A204.1 (cell line): Measurements from ENCODE around the gene TPPP3.

Experiments used
- FAIRE-seq: peaks from 2 replicates; lab custom pipeline; 2012; peaks lifted over from hg19 to GRCh38; lab: Jason Lieb, UNC

TPPP3 gene

DNA sequence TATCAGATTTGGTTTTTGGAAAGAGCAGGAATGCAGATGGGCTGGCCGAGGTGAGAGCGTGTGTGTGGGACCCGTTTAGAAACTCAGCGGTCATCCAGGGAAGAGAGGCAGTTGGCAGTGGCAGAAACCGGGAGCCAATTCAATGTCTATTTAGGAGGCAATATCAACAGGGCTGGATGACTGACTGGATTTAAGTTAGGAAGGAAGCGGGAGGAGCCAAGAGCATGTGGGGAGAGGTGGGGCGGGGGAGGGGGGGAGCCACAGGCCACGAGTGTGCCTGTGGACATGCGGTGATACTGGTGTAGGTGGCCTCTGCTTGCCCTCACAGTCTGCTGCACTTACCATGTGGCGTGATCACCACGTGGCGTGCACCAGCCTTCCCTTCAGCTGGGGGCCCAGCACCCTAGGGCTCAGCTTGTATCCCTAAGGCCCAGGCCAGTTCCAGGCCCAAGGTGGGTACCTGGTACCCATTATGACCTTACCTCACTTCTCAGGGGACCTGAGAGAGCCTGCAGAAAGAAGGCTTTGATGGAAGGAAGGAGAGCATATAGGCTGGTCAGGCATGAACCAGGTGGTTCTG lies 10.8 kb upstream of the TPPP3 start:
- no peak for FAIRE-seq

DNA sequence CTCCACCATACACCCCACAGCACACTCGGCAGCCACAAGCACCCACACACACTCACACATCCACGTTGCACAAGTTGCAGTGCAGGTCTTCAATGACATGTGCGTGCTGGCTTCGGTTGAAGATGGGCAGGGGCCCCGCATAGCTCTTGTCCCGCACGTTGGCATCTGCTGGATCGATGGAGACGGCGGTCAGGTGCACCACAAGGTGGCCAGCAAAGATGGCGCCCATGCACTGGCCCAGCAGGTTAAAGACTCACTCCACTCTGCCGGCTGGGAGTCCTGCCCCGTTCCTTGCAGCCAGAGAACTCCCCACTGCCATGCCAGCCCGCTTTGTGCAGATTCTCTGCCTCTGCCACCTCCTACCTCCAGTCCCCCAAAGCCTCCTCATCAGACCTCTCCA lies 7.6 kb upstream of the TPPP3 start:
- no peak for FAIRE-seq

DNA sequence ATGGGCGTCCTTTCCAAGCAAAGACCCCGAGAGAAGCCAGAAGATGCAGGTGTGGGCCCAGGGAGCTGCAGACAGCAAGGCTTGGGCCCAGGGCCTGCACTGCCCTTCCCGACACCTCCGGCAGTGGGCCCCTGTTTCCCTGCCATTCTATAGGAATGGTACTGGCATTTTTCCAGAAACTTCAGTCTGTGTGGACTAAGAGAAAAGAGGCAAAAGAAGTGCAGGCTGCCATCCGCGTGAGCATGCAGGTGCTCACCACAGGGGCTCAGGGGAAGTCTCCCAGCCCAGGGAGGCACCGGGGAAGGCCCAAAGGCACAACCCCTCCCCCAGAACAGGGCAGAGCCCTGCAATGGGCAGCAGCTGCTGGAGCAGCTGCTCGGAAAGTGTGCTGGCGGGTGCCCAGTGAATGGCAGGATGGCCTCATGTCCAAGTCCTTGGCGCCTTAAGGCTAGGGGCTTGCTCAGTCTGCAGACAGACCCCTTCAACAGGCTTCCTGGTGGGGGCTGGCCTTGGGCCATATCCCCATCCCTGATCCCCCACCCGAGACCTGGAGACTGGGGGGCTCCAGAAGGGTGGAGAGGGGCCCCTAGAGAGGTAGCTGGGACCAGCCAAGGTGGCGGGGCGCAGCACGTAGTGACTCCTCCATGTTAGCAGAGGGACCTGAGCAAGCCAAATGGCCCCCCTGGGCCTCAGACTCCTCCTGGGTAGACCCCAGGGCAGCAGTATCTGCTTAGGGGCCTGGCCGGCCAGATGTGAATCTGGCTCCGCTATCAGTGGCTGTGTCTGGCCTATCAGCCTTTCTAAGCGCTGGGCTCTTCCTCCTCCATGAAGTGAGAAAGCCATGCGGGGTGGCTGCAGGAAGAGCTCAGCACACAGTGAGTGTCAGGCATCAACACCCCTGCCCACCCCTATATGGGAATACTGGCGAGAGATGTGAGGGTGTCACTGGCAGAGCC lies 6.7 kb upstream of the TPPP3 start:
- no peak for FAIRE-seq

- FAIRE-seq = no peak
Measured at GRCh38 chr16:67399218-67399733, 6.0 kb upstream of the TPPP3 start.

DNA sequence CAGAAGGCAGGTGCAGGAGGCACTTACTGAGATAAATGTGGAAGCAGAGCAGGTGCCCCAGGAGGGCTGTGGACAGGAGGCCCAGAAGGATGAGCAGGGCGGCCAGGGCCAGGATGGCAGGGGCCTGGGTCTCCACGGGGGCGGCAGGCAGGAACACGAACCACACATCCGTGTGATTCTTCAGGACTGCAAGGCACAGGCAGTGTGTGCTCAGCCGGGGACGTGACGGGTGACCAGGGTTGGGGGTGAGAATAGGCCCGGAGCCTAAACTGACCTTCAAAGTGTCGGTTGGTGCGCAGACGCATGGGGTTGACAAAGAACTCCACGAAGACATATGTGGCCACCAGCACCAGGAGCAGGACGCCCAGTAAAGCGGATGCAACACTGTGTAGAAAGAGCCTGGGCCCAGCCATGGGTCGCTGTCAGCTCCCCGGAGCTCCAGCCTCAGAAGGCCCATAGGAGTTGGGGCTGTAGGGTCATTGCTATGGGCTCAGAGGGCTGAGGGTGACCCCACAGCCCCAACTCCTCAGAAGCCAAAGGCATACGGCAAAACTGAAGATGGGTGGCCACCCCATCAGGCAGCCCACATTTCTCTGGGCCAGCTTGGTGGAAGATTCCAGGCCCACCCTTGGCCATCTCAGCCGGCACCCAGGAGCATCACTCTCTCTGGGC lies 5.4 kb upstream of the TPPP3 start:
- FAIRE-seq = no peak

DNA sequence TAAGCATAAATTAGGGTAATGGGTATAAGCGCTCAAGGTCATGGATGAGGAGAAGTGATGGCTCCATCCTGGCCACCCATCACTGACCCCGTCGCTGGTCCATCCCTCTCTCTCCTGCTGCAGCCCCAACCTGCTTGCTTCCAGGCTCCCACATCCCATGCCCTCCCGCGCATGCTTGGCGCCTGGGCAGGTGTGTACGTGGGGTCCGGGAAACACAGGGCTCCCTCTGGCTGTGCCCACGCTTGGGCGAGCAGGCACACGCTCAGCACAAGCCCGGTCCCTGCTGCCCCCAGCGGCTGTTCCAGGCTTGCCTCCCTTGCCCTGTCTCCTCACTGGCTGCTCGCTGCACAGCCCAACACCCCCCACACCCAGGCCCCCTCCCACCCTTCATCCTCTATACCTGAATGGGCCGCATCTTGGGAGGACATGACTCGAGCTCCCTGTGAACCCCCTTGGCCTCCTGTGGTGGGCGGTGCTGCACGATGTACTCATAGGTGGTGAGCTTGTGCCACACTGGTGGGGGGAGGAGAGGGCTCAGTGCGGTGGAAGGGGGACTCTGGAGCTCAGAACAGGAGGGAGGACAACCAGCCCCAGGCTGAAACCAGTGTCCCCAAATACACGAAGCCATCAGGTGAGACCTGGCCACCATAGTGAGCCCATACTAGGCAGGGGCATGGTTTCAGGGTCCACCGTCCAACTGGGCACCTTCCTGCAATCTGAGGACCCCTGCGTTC lies 4.7 kb upstream of the TPPP3 start:
- no peak for FAIRE-seq

DNA sequence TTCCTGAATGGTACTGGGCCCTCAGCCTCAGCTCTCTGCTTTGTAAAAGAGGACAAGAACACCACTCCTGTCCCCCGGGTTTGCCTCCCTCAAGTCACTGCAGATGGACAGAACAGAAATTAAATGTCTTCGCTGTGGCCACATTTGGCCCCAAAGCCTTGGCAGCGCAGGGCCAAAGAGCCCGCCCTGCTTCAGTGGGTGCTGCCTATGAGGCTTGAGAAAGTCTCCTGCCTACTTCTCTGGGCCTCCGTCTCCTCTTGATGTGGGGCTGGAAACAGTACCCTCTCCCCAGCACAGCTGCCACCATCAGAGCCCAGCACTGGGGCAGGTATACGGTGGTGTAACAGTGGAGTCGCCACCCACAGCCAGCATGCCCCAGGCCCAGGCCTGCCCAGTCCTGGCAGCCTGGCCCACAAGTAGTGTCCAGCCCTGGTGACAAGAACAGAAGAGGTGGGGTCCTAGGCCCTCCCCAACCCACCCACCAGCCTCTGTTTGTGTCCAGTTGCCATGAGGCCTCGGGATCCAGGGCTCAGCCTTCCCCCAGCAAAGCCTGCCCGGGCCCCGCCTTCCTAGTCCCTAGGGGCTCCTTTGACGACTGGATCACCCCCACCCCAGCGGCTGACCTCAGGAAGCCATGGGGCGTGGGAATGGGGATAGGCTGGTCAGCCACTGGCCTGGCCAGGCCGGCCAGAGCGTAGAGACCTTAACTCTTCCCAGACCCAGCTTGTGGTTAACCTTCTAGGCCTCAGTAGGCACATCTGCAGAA lies 3.9 kb upstream of the TPPP3 start:
- FAIRE-seq = no peak

GRCh38 chr16:67396159-67397035 lies 3.1 kb upstream of the TPPP3 start:
- no peak for FAIRE-seq

- no peak for FAIRE-seq
Measured at GRCh38 chr16:67395458-67396158, 2.3 kb upstream of the TPPP3 start.

GRCh38 chr16:67395105-67395457 lies 1.8 kb upstream of the TPPP3 start:
- no peak for FAIRE-seq

- FAIRE-seq = no peak
Measured at GRCh38 chr16:67394155-67395104, 1.1 kb upstream of the TPPP3 start.

DNA sequence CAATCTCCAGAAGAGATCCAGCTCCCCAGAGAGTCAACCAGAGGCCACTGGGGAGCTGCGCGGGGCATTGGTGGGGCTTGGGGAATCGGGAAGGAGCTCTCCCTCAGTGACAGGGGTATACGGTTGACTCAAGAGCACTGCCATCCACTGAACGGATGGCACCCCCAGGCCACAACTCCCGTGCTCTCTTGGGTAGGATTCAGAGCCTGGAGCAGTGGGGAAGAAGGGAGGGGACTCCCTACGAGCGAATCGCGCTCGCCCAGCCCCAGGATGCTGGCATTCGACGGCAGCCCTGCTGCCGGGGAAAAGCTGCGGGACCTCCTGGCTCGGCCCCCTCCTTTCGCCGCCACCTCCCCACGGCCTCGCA lies 473 bp upstream of the TPPP3 start:
- FAIRE-seq = no peak

DNA sequence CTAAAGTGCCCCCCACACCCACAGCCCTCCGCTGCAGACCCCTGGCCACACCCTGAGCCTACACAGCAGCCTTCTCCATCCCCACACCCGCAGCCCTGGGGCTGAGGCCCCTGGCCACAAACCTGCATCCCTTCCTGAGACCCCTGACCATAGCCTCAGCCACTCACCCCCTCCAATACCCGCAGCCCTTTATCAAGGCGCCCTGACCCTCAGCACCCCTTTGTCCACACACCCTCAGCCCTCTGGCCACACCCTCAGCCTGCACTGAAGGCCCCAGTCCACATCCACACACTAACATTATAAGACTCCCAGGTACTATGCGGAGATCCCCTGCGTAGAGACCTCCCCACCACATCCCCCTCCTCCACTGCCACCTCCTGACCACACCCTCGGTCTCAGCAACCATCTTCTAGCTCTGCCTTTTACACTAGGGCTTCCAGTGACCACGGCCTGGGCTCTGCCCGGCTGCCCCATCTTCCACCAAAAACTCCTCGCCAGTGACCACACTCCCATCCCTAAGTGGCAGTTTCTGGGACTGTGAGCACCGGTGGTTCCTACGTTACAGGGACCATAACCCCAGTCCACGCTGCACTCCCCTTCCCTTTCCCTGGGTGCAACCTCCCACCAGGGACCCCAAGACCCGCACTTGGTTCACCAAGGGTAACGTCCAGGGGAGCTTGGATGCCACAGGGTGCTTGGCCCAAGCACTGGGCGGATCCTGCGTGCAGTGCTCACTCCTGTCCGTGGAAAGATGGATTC lies 818 bp downstream of the TPPP3 start:
- no peak for FAIRE-seq

DNA sequence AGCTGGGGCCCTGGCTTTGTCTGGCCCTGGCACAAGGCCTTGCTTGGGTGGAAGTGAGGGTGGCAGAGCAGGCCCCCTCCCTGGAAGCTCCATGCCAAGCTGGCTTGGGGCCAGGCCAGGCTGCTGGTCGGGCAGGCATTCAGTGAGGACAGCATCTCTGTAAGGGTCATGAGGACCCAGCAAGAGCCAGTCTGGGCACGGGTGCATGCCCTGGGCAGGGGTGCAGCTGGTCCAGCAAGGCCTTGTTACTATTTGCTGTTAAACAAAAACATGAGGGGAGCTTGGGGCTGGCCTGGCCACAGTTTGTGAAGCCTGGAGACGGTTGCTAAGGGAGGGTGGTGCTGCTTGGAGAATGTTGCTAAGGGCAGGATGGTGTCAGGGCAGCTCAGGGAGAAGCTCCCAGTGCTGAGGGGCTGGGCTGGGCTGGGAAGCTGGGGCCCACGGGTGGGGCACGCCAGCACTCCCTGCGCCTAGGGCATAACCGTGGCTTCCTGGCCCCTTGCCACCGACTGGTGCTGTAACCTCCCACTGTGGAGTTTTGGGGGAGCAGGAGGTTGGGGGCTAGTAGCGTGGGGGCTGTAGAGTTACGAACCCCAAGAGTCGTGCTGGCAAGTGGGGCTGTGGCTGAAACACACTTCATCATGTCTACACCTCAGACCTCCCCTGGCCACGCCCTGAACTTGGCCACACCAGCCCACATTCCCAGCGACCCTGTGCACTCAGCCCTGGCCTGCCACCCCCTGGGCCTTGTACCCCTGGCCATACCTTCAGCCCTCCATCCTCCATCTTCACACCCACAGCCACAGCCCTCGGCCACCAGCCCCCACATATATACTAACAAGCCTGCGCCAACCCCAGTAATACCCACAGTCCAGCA lies 1.6 kb downstream of the TPPP3 start:
- FAIRE-seq = no peak

DNA sequence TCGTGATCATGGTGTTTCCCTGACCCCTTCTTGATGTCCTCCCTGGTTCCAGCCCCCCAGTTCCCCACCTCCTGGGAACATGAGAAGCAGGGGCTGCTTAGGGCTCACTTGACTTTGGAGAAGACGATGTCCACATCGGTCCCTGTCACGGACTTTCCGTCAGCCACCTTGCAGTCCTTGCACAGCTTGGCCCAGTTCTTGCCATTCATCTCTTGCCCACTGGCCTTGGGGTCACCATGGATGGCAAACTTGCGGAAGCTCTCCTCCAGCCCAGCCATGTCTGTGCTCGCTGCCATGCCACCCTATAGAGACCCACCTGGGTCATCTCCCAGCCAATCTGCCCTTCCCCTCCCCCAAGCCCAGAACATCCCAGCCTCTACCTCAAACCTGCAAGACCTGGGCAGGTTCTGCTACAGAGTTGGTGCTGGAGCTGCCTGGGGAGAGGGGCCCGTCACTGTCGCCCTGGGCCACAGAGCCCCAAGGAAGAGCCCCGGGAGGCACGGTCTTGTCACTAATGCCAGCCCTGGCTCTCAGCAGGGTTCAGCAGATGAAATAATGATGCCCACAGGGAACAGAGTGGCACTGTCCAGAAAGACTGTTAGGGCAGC lies 2.4 kb downstream of the TPPP3 start:
- FAIRE-seq = no peak

DNA sequence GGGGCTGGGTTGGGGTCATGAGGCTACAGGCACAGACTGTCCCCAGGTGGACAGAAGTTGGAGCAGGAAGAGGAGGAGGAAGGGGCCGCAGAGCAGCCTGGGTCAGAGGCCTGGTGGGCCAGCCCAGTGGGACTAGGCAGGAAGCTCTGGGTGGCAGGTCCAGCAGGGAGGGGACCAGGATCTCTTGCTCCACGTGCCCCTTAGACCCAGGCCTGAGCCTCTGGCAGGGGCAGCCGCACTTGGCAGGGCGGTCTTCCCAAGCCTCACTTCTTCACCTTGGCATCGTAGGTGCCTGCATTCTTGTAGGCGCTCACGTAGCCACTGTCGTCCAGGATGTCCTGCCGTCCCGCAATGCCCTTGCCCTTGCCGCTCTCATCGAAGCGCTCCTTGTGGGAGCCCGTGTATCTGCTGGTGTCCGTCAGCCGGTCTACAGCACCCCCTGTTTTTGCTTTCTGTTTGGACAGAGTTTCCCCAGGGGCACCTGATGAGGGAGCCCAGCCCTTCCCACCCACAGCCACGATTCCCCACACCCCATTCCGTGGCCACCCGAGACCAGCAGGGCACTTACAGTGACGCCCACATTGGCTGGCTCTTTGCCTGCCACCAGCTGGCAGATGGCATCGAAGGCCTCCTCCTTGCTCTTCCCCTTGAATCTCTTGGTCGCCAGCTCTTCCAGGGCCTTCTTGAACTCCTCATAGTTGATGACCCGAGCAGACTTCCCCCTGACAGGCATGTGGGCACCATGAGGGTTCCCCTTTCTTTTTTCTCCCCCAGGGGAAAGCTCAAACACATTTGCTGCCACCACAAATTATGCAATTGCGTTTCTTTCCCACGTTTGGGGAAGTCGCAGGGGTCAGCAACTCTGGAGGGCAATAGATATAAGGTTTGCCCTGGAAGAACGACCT lies 3.1 kb downstream of the TPPP3 start:
- no peak for FAIRE-seq
